MM.1S (cell line): Measurements from ENCODE around the gene NUSAP1.
A peak's percentile ranks its signal among the peaks of the same experiment; 100 is the strongest.

ENCODE experiments used
- DNase-seq: peaks from one replicate; pipeline ENCODE4 v3.0.0-alpha.2; 2015
- H2AFZ ChIP-seq: fragments of 300-600 bp; sonication (generic); 2 replicates; pipeline ENCODE4 v1.6.0; 2016; ENCODE audit warnings: antibody characterized with exemption, low read length
- H3F3A ChIP-seq: fragments of 300-600 bp; sonication (generic); 2 replicates; pipeline ENCODE4 v1.6.1; 2016; ENCODE audit warnings: mild to moderate bottlenecking, antibody characterized with exemption, low read length, moderate library complexity, mixed read lengths; ENCODE audit not compliant: insufficient read depth
- H3K27ac ChIP-seq: fragments of 300-600 bp; sonication (generic); 2 replicates; pipeline ENCODE4 v1.5.1; 2016; ENCODE audit warnings: mild to moderate bottlenecking, low read length
- H3K27me3 ChIP-seq: fragments of 300-600 bp; sonication (generic); replicated peaks from 2 replicates; pipeline ENCODE4 v1.6.0; 2016; ENCODE audit warnings: low read length; ENCODE audit not compliant: insufficient read depth
- H3K36me3 ChIP-seq: fragments of 300-600 bp; sonication (generic); replicated peaks from 2 replicates; pipeline ENCODE4 v1.6.1; 2016; ENCODE audit warnings: mild to moderate bottlenecking, low read length, mixed read lengths; ENCODE audit not compliant: insufficient read depth
- H3K4me1 ChIP-seq: fragments of 300-600 bp; sonication (generic); 2 replicates; pipeline ENCODE4 v1.6.1; 2016; ENCODE audit warnings: low read length, mixed read lengths
- H3K4me2 ChIP-seq: fragments of 300-600 bp; sonication (generic); 2 replicates; pipeline ENCODE4 v1.6.0; 2016; ENCODE audit warnings: low read depth, low read length
- H3K4me3 ChIP-seq: fragments of 300-600 bp; sonication (generic); 2 replicates; pipeline ENCODE4 v1.5.1; 2016; ENCODE audit warnings: low read length, mixed read lengths
- H3K79me2 ChIP-seq: fragments of 300-600 bp; sonication (generic); 2 replicates; pipeline ENCODE4 v1.6.1; 2016; ENCODE audit warnings: mixed run types, low read length, mixed read lengths
- H3K9ac ChIP-seq: fragments of 300-600 bp; sonication (generic); 2 replicates; pipeline ENCODE4 v1.6.1; 2016; ENCODE audit warnings: low read length, mixed read lengths
- H3K9me2 ChIP-seq: fragments of 300-600 bp; sonication (generic); replicated peaks from 2 replicates; pipeline ENCODE4 v1.6.1; 2016; ENCODE audit warnings: mild to moderate bottlenecking, low read length, mixed read lengths; ENCODE audit not compliant: insufficient read depth
- H3K9me3 ChIP-seq: fragments of 300-600 bp; sonication (generic); replicated peaks from 2 replicates; pipeline ENCODE4 v1.6.1; 2016; ENCODE audit warnings: mild to moderate bottlenecking, low read length, mixed read lengths; ENCODE audit not compliant: insufficient read depth
- H4K20me1 ChIP-seq: fragments of 300-600 bp; sonication (generic); 2 replicates; pipeline ENCODE4 v1.6.1; 2016; ENCODE audit warnings: mild to moderate bottlenecking, low read length, moderate library complexity, mixed read lengths; ENCODE audit not compliant: insufficient read depth
- EZH2 ChIP-seq: fragments of 300-600 bp; sonication (generic); optimal IDR thresholded peaks from 2 replicates; pipeline ENCODE3; 2017; ENCODE audit warnings: low read depth, mild to moderate bottlenecking, antibody characterized with exemption, low read length, mixed read lengths
- EZH2phosphoT487 ChIP-seq: fragments of 300-600 bp; sonication (generic); IDR thresholded peaks from 2 replicates; pipeline ENCODE4 v1.6.1; 2018; ENCODE audit warnings: antibody characterized with exemption, low read length
- TF ChIP-seq, protein P1 (sequence below): fragments of 300-600 bp; sonication (generic); IDR thresholded peaks from 2 replicates; pipeline ENCODE4 v1.5.1; 2016; ENCODE audit warnings: antibody characterized with exemption, low read length, mixed read lengths

The NUSAP1 gene

DNA sequence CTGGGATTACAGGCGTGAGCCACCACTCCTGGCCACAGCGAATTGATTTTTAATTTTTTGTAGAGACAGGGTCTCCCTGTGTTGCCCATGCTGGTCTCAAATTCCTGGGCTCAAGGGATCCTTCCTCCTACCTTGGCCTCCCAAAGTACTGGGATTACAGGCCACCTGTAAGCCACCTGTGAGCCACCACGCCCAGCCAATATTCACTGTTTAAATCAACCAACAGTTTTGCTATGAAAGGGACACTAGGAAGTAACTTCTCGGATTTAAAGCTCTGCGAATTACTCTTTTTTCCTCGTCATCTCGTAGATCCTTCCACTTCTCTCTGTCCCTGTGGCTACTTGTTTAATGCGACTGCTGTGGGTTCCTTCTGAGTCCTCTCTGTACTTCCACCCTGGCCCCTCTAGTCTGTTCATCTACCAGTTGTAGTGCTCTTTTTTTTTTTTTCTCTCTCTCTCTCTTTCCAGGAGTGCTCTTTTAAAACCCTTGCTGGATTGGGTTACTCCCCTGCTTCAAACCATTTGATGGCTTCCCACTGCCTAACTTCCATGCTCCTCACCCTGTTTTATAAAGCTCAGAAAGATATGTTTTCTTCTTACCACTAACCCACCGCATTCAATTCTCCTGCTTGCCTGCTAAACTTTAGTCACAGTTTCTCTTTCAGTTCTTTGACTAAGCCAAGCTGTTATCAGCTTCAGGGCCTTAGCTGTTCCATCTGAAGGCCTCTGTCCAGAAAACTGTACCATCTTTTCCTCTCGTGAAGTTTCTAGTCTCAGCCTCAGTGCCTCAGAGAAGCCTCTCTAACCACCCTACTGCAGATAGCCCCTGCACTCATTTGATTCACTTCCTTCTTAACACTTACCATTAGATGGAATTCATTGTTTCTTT lies 96.6 kb downstream of the NUSAP1 start:
- Histone ChIP-seq H4K20me1 (no peaks in the 10 kb centered on the region), H3K9ac (peak overlapping the region; percentile 11; the same call in 1 of the 2 replicates)
- peak; percentile 86 for DNase-seq

More for the DNA sequence above, 96.6 kb downstream of the NUSAP1 start:
- no peaks in the 10 kb centered on the region for H3K9me2 ChIP-seq
- H3K79me2 ChIP-seq, result peaks cover 86% of the 10 kb centered on the region
- peaks cover 14% of the 10 kb centered on the region; the same call in 1 of the 2 replicates for H3K4me1 ChIP-seq
- H3K36me3 ChIP-seq, result no peaks in the 10 kb centered on the region
- H3K4me3 ChIP-seq, result peak overlapping the region; percentile 40
- H3K27me3 ChIP-seq, result no peaks in the 10 kb centered on the region
- peak overlapping the region; percentile 79 for H3K4me2 ChIP-seq
- peak overlapping the region; percentile 72 for H3K27ac ChIP-seq
- H2AFZ ChIP-seq, result peak overlapping the region; percentile 33
- no peaks in the 10 kb centered on the region for H3K9me3 ChIP-seq
- peaks cover 22% of the 10 kb centered on the region for H3F3A ChIP-seq
- TF ChIP-seq, protein P1, sequence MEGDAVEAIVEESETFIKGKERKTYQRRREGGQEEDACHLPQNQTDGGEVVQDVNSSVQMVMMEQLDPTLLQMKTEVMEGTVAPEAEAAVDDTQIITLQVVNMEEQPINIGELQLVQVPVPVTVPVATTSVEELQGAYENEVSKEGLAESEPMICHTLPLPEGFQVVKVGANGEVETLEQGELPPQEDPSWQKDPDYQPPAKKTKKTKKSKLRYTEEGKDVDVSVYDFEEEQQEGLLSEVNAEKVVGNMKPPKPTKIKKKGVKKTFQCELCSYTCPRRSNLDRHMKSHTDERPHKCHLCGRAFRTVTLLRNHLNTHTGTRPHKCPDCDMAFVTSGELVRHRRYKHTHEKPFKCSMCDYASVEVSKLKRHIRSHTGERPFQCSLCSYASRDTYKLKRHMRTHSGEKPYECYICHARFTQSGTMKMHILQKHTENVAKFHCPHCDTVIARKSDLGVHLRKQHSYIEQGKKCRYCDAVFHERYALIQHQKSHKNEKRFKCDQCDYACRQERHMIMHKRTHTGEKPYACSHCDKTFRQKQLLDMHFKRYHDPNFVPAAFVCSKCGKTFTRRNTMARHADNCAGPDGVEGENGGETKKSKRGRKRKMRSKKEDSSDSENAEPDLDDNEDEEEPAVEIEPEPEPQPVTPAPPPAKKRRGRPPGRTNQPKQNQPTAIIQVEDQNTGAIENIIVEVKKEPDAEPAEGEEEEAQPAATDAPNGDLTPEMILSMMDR, result no peak
- TF ChIP-seq EZH2 (no peak), EZH2phosphoT487 (no peak)
